Measurements from ENCODE around the gene SHOC2. TPM values are rescaled to one million over a fixed set of nuclear protein-coding genes. Genes with fewer than 3 reads are reported as not detected.

Gene SHOC2
- 23.5 and 23.7 TPM in 2 replicates for total RNA-seq (2021)
- long read RNA-seq, transcript SHOC2-202 (9 exons, 3,943 nt): major isoform, 36 of 55 reads
- long read RNA-seq, partial matches to known transcripts: 5 of 55 reads
- long read RNA-seq, other reads (novel, unspliced or antisense): 14 of 55 reads

DNA sequence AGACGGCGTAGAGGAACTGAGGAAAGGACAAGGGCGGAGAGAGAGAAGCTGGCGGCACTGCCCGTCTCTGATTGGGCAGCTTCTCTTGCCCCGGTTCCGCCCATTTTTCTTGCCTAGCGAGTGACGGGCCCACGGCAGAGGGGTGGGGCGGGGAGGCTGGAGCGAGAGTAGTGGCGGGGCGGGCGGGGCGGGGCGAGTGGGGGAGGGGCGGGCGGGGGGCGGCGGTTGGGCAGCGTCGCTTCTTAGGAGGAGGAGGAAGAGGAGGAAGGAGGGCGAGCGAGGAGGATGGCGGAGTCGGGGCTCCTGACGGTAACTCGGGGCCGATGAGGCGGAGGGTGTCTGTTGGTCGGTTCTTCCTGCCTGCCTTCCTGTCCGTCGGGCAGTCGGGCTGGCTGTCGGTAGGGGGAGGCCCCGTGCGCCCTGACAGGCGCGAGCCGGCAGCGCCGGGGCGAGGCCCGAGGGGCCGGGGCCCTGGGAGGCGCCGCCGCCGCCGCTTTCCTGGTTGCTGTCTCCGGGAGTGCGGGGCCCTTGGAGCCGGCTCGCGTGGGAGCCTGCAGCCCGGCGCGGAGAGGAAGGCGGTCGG is at the start of gene SHOC2:
Gene SHOC2 (plus strand): TSS at position 256 of the 583 bp plus-strand sequence. CDS start 44,755 bp downstream, outside the sequence.
- Histone ChIP-seq H3K79me2 (ENCODE audit: insufficient read depth, low read length) (peaks cover 8% of the 10 kb centered on the region; the same call in 1 of the 2 replicates), H2BK20ac (ENCODE audit: low read depth, low read length, poor library complexity, severe bottlenecking) (no peak within 1 kb of the TSS), H3K4me1 (ENCODE audit: insufficient read depth, low read length) (peaks cover 4% of the 10 kb centered on the region; the same call in 1 of the 2 replicates), H3K23ac (ENCODE audit: insufficient read length, low read depth, low read length) (no peak within 1 kb of the TSS), H3K56ac (ENCODE audit: insufficient read length, low read depth, low read length) (no peak within 1 kb of the TSS), H3K27me3 (ENCODE audit: insufficient read depth, low read length) (no peaks in the 10 kb centered on the region), H3K9me3 (ENCODE audit: control insufficient read depth, low read depth, low read length) (no peaks in the 10 kb centered on the region), H2AK5ac (ENCODE audit: insufficient read length, low read length) (no peak within 1 kb of the TSS), H3T11ph (ENCODE audit: low read length) (no peak within 1 kb of the TSS), H3K23me2 (ENCODE audit: insufficient read length, low read depth, low read length, poor library complexity, severe bottlenecking) (no peaks in the 10 kb centered on the region), H3K9ac (ENCODE audit: extremely low read depth, insufficient read length, low read length) (peak within 1 kb of the TSS; percentile 79), H3K14ac (ENCODE audit: insufficient read depth, low read length) (peak within 1 kb of the TSS; percentile 56; the same call in 1 of the 2 replicates), H4K8ac (replicated peaks; ENCODE audit: insufficient read length, low read depth, low read length) (no peak within 1 kb of the TSS), H4K5ac (ENCODE audit: insufficient read length, low read depth, low read length) (no peak within 1 kb of the TSS), H3K4ac (ENCODE audit: low read depth, low read length) (no peak within 1 kb of the TSS), H4K91ac (ENCODE audit: insufficient read length, low read depth, low read length) (no peak within 1 kb of the TSS), H2BK5ac (ENCODE audit: insufficient read length, low read length) (no peak within 1 kb of the TSS), H3K27ac (ENCODE audit: insufficient read length, low read depth, low read length) (peak within 1 kb of the TSS; percentile 77), H3K18ac (ENCODE audit: insufficient read length, low read depth, low read length) (peak within 1 kb of the TSS; percentile 92), H2AFZ (ENCODE audit: low read length) (peak within 1 kb of the TSS; percentile 7), H2BK15ac (ENCODE audit: low read depth, low read length) (no peak within 1 kb of the TSS), H4K20me1 (ENCODE audit: control insufficient read depth, insufficient read depth, insufficient read length) (no peaks in the 10 kb centered on the region), H3K4me2 (ENCODE audit: insufficient read depth, insufficient read length, low read length) (peak within 1 kb of the TSS; percentile 96), H3K79me1 (ENCODE audit: insufficient read depth, low read depth, low read length, poor library complexity, severe bottlenecking) (no peaks in the 10 kb centered on the region), H2BK12ac (ENCODE audit: insufficient read length, low read depth, low read length) (no peak within 1 kb of the TSS), H2BK120ac (ENCODE audit: low read depth, low read length, poor library complexity, severe bottlenecking) (no peak within 1 kb of the TSS)
- peak; percentile 35; the same call in 2 of the 3 replicates for TF ChIP-seq CTCF (conservative IDR thresholded peaks at IDR 0.05)
- Mint-ChIP-seq H3K4me1 (peaks cover 24 to 28% of the 10 kb centered on the region in 2 experiments), H3K4me3 (peak within 1 kb of the TSS; percentile 96 to 98), H3K27me3 (ENCODE audit: low read depth) (no peaks in the 10 kb centered on the region), H3K36me3 (ENCODE audit: insufficient read depth in 1 of 3, low read depth in 3 of 3) (peaks cover 0 to 6% (median 2%) of the 10 kb centered on the region in 3 experiments; a peak in 3 of 7 replicates), H3K9me3 (no peaks in the 10 kb centered on the region; a peak in 1 of 5 replicates), H3K27ac (peak within 1 kb of the TSS; percentile 99 to 100 (median 100))
- WGBS (ENCODE audit: extremely low coverage, insufficient read length, low lambda C conversion rate): no CpG with 5 or more reads among the region's 61 CpGs
- DNase-seq: peak; percentile 100
